Prostate gland (tissue), 2 donors: ENCODE measurements around the gene OR52R1.

Source experiments
- POLR2A ChIP-seq: fragments of 450-650 bp; IDR thresholded peaks from one replicate; pipeline ENCODE4 v1.6.1; 2016; ENCODE audit warnings: antibody characterized with exemption, mild to moderate bottlenecking
- POLR2AphosphoS5 ChIP-seq: sonication (generic); formaldehyde crosslinking; IDR thresholded peaks from one replicate; pipeline ENCODE4 v1.6.1; 2017; ENCODE audit warnings: antibody characterized with exemption
- TF ChIP-seq, protein P1 (sequence below), 4 experiments: fragments of 200-600 bp in 2 of 4; fragments of 450-650 bp in 2 of 4; sonication (generic) in 2 of 4; IDR thresholded peaks; 1 replicate in 3 of 4; 2 replicates in 1 of 4; pipeline ENCODE4 v1.5.1; 2016 to 2019; ENCODE audit warnings: antibody characterized with exemption in 4 of 4, mild to moderate bottlenecking in 2 of 4, moderate library complexity in 2 of 4

DNA sequence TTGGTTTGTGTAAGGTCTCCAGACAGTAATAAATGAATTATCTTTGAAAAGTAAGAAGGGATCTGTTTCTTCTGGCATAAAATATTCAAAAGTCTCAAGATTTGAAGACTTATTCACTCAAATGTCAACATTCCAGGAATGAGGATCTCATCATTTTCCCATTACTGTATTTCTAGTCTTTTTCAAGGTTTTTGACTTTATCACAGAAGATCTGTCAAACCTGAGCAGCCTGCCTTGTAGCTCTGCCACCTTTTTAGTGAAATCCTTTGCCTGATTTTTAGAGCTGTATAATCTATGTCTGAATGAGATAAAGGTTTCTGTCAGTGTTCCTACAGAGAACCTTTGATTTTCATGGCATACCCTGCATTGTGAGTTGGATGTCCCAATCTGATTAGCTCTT, 21.0 kb upstream of the OR52R1 start:
- TF ChIP-seq, protein P1, sequence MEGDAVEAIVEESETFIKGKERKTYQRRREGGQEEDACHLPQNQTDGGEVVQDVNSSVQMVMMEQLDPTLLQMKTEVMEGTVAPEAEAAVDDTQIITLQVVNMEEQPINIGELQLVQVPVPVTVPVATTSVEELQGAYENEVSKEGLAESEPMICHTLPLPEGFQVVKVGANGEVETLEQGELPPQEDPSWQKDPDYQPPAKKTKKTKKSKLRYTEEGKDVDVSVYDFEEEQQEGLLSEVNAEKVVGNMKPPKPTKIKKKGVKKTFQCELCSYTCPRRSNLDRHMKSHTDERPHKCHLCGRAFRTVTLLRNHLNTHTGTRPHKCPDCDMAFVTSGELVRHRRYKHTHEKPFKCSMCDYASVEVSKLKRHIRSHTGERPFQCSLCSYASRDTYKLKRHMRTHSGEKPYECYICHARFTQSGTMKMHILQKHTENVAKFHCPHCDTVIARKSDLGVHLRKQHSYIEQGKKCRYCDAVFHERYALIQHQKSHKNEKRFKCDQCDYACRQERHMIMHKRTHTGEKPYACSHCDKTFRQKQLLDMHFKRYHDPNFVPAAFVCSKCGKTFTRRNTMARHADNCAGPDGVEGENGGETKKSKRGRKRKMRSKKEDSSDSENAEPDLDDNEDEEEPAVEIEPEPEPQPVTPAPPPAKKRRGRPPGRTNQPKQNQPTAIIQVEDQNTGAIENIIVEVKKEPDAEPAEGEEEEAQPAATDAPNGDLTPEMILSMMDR (IDR thresholded peaks at IDR 0.05), result no peak
- no peak for TF ChIP-seq POLR2A
- TF ChIP-seq POLR2AphosphoS5, result no peak
